LoVo (cell line): ENCODE data around the gene NDUFV3.
"Not testable (repeated sequence)": the region's sequence is repeated elsewhere in the genome, so short reads cannot be mapped to it uniquely, and the experiment has no call there.

Experiments used
- DNase-seq: peaks from one replicate; pipeline ENCODE4 v3.0.0-alpha.2; 2016; ENCODE audit warnings: low spot score

NDUFV3 gene

GRCh38 chr21:42892931-42893755 lies at the start of gene NDUFV3:
NDUFV3 (plus strand) TSS chr21:42893309; CDS start chr21:42893334, 25 bp downstream.
- peak; percentile 100 for DNase-seq

- DNase-seq: no peak
Measured at GRCh38 chr21:42844411-42845113, 48.5 kb upstream of the NDUFV3 start.

GRCh38 chr21:42845296-42845965 lies 47.7 kb upstream of the NDUFV3 start:
- no peak for DNase-seq

GRCh38 chr21:42846221-42846620 lies 46.9 kb upstream of the NDUFV3 start:
- no peak for DNase-seq

- DNase-seq: no peak
Measured at GRCh38 chr21:42847051-42847707, 45.9 kb upstream of the NDUFV3 start.

GRCh38 chr21:42847726-42848125 lies 45.4 kb upstream of the NDUFV3 start:
- no peak for DNase-seq

GRCh38 chr21:42848144-42848931 lies 44.8 kb upstream of the NDUFV3 start:
- not testable (repeated sequence) for DNase-seq

- DNase-seq: no peak
Measured at GRCh38 chr21:42848932-42849758, 44.0 kb upstream of the NDUFV3 start.

GRCh38 chr21:42849759-42850412 lies 43.2 kb upstream of the NDUFV3 start:
- no peak for DNase-seq

GRCh38 chr21:42850463-42850862 lies 42.6 kb upstream of the NDUFV3 start:
- no peak for DNase-seq

- DNase-seq: no peak
Measured at GRCh38 chr21:42850866-42851391, 42.2 kb upstream of the NDUFV3 start.

GRCh38 chr21:42851812-42852665 lies 41.1 kb upstream of the NDUFV3 start:
- DNase-seq: no peak

- no peak for DNase-seq
Measured at GRCh38 chr21:42852925-42853570, 40.1 kb upstream of the NDUFV3 start.

- DNase-seq: no peak
Measured at GRCh38 chr21:42853621-42854020, 39.5 kb upstream of the NDUFV3 start.

- DNase-seq: no peak
Measured at GRCh38 chr21:42854246-42855010, 38.7 kb upstream of the NDUFV3 start.

- no peak for DNase-seq
Measured at GRCh38 chr21:42855171-42855936, 37.8 kb upstream of the NDUFV3 start.

GRCh38 chr21:42855937-42856335 lies 37.2 kb upstream of the NDUFV3 start:
- DNase-seq: no peak
